M059J (cell line): ENCODE results near the gene HDAC2. TPM values are rescaled to one million over a fixed set of nuclear protein-coding genes. Genes with fewer than 3 reads are reported as not detected.
"Not testable (repeated sequence)": the region's sequence is repeated elsewhere in the genome, so short reads cannot be mapped to it uniquely, and the experiment has no call there.

Experiments used
- DNase-seq: peaks from one replicate; pipeline ENCODE4 v3.0.0-alpha.2; 2012; ENCODE audit warnings: low read depth
- total RNA-seq: library from RNA; depleted of rRNA; stranded (reverse); fragments of >200 nt; shearing (Covaris generic); gene quantifications from 2 replicates; pipeline ENCODE4 v1.2.3, GENCODE V29; 2014

The HDAC2 gene
- total RNA-seq, 1 experiment from 2014 or later = 173 TPM

DNA sequence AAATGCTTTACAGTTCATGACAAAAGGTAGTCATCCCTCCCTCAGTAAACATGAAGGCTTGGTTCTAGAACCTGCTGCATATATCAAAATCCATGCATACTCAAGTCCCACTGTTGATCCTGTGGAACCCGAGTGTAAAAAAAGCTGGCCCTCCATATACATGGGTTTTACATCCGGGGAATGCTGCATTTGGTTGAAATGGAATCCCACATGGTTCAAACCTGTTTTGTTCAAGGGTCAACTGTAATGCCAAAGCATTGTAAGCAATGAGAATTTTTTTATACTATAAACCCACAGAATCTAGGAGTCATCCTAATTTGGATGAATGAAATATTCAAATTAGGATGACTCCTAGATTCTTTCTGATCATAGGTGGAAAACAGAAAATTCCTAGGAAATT is 5.9 kb upstream of the HDAC2 start:
- DNase-seq = no peak

DNA sequence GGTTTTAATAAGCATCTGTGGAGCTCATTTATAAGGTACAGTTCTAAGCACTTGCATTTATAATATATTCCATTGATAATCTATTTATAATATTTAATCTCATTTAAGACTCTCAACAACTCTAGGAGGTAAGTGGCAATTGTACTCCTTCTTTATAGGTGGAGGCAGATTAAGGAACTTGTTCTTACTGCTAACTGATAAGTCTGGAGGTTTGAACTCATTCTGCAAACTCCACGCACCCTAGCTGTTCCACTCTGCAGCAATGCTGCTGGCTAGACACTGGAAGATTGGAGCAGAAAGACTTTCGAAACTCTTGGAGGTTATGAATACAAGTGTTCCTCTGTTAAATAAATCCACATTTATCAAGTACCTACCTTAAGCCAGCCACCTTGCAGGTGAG is 793 bp upstream of the HDAC2 start:
- peak; percentile 24 for DNase-seq

DNA sequence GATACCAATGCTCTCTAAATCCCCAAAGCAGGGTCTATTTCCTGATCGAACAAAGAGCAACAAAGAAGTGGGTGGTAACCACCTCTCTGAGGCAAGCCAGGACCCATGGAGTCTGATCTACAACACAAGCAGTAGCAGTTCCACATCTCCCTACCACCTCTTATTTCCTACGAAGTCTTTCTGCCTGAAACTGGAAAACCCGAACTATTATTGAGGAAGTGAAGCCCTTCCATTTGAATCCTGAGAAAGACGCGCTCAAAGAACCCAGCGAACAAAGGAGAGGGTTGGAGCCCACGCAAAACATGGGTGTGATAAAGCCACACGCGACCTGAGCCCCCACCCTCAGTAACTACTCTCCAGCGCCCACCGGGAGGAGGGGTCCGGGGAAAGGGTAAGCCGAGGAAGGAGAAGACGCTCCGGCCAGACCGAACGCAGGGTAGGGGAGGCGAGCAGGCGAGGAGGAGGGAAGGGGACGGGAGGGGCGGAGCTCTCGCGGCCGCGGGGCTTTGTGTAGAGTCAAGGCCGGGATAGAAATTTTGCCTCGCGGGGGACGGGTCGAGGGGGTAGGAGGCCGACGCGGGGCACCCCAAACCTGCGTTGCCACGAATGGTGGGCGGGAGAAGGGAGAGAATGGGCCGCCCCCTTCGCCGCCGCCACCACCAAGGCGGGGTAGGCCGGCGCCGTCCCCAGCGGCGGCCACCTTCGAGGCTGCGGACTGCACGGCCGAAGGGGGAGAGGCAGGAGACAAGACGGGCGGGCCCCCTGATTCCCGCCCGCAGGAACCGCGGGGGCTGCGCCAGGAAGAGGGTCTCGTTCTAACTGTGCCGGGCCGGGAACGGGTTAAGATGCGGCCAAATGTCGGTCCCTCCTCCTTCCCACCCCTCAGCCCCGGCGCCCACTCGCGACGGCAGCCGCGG is 802 bp downstream of the HDAC2 start:
- DNase-seq = peak; percentile 63

DNA sequence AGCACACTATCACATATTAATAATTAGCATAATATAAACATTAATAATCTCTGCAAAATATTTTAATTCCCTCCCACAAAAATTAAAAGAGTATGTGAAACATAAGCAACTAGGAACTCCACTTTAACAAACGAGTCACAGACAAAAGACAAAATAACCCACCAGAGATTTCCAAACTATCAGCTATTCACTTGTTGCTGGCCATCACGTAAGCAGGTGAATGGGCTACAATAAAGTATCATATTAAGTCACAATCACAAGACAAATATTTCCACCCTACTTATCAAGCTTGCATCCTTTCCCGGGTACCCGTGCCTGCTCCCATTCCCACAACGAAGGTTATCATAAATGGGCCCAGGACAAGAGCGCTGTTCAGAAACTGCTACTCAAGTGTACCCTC is 2.5 kb downstream of the HDAC2 start:
- no peak for DNase-seq

DNA sequence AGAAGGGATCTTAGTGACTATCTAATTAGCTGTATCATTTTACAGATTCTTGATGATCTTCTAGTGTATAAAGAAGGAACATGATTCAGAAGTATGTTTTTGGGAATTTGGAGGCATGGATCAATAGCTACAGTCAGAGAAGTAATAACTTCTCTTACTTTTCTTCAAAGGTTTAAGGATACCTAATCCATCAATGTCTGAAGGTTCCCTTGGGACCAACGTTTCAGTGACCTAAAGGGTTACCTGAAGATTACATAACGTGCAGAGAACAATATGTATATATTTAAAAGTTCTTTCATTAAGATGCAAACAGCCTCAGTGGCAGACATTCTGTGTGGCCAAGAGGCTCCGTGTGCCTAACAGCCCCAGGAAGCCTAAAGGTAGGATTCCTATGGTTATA is 3.2 kb downstream of the HDAC2 start:
- DNase-seq = no peak

DNA sequence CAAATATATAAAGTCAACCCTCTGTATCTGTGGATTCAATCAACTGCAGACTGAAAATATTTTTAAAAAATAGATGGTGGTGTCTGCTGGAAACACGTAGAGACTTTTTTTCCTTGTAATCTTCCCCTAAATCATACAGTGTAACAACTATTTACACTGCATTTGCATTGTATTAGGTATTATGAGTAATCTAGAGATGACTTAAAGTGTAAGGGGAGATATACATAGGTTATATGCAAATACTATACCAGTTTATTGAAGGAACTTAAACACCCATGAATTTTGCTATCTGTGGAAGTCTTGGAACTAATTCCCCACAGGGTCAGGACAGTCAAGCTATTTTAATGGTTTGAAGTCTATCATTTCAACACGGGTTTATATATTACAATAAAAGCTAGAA is 10.2 kb downstream of the HDAC2 start:
- no peak for DNase-seq

DNA sequence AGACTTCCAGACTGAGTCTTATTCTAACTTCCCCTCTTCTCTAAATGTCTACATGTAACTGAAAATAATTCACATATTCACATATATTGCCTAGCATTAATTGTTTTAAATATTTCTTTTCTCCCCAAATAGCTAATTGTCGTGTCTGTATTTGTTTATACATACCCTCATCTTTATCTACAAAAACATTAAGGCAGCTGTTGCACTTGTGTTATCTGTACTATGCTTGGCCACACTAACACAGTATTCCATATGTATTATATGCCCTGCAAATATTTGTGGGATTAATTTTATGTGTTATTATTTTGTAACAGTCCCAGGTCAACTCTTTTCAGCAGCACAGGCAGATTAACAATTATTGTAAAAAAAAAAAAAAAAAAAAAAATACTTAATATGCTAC is 11.7 kb downstream of the HDAC2 start:
- DNase-seq = no peak

DNA sequence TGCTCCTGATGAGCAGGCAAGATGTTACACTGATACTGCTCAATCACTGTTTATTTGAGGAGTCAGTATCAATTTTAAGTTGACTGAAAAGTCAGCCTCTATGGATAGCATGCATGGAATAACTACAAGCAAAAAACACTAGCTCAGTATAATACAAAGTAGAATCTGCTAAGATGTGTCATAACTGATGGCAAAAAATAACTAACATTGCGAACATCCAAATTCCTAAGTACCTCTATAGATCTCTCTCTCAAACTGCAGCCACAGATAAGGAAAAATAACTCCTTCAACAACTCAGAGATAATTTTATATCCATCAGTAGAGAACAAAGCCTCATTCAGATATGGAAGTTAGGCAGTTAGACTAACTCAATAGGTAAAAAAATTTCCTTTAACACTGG is 16.3 kb downstream of the HDAC2 start:
- no peak for DNase-seq

DNA sequence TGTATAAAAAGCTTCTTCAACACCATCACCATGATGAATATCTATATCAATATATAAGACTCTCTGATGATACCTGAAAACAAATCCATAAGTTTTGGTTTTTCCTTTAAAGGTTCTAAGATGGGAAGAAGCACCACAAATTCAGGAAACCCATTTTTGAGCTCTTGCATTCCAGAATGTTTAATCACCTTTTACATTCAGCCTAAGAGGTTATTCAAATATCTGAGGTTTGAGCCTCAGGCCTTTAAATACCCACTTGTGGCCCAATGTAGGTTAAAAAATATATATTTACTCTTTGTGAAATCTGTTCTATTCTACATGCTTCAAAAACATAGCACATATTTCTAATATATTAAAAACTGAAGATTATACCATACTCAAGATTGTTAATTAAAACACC is 17.6 kb downstream of the HDAC2 start:
- DNase-seq = peak; percentile 78

DNA sequence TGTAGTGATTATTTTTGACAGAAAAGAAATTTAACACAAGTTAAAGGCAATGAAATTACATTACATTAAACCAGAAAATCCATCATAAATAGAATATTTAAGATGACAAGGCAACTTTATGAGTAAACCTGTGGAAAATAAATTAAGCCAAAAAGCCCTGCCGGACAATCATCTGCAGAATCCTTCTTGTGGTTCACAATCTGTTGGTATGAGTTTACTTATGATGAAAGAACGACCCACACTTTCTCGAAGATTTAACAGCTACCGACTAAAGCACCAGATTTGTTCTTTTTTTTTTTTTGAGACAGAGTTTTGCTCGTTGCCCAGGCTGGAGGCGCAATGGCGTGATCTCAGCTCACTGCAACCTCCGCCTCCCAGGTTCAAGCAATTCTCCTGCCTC is 21.4 kb downstream of the HDAC2 start:
- no peak for DNase-seq

DNA sequence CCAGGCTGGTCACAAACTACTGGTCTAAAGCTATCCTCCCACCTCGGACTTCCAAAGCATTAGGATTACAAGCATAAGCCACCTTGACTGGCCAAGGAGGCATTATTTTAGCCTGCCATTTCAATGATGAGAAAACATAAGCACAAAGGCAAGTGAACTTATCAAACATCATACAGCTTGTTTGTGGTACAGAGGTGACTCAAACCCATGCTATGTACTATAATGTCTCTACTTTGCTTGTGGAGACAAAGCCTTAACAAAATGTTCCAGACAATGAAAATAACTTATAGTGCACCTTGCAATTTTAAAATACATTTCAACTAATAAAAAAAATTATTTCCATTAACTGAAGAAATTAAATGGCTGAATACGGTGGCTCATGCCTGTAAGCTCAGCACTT is 26.2 kb downstream of the HDAC2 start:
- peak; percentile 15 for DNase-seq

DNA sequence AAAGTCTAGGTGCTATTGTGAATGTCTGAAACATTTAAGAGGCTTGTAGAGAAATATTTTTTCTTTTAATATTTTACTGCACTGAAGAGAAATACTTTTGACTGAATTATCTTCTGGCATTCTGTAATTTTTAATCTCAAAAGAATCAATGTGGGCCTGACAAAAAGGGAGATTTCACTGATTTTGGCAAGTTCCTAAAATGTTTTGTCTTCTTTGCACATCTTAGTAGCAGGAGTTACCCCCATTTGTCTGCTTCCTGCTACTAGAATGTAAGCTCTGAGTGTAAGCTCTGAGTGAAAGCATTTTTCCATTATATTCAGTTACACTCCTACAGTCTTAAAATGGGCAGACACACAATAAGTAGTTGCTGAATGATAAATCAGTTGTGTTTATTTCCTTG is 31.1 kb downstream of the HDAC2 start:
- no peak for DNase-seq

DNA sequence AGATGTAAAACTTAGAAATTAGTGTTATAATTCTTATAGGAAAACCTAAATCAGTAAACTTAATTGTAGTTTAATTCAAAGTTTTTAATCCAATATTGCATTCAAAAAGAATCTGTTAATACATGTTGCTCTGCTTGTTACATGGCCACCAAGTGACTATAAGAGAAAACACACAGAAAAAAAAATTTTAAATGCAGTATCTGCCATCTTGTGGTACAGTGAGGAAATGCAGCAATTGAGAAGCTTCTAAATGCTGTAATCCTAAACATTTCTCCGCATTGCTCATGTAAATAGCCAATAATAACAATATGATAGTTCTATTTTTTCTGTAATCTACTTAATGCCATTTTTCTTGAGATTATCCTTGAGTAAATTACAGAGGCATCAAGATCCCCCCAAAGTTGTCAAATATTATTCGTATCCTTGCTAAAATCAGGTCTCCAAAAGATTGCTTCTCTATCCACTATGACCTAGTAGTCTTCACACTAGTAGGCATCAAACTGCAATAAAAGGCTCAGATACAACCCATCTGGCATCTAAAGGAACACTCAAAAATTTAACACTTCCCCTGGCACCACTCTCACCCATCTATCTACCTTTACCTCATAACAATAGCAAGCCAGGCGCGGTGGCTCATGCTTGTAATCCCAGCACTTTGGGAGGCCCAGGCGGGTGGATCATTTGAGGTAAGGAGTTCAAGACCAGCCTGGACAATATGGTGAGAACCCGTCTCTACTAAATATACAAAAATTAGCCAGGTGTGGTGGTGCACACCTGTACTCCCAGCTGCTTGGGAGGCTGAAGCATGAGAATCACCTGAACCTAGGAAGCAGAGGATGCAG is 34.6 kb downstream of the HDAC2 start:
- peak; percentile 75 for DNase-seq

DNA sequence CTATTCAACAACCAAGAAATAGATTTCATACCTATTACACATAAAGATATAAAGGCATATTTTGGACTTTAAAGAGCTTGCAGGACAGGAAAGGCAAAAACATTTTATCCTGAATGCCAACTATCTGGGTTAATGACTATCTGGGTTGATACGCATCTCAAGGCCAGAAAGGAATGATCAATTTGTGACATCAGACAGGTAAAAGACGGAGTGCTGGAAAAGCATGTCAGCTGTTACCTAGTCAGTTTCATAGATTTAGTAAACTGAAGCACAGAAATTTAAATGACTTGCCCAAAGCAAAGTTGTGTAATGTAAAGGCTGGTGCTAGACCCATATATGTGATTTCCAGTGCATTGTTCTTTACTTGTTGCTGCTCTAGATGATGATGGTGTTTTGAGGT is 36.8 kb downstream of the HDAC2 start:
- DNase-seq = no peak

DNA sequence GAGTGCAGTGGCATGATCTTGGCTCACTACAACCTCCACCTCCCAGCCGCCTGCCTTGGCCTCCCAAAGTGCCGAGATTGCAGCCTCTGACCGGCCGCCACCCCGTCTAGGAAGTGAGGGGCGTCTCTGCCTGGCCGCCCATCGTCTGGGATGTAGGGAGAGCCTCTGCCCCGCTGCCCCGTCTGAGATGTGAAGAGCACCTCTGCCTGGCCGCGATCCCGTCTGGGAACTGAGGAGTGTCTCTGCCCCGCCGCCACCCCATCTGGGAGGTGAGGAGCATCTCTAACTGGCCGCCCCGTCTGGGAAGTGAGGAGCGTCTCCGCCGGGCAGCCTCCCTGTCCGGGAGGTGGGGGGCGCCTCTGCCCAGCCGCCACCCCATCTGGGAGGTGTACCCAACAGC is 39.0 kb downstream of the HDAC2 start:
- DNase-seq = not testable (repeated sequence)

DNA sequence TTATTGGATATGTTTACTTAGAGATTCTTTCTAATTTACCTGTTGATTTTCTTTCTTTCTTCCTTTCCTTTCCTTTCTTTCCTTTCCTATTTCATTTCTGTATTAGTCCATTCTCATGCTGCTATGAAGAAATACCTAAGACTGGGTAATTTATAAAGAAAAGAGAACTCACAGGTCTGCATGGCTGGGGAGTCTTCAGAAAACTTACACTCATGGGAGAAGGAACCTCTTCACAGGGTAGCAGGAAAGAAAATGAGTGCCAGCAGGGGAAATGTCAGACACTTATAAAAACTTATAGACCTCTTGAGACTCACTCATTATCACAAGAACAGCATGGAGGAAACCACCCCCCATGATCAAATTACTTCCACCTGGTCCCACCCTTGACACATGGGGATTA is 40.8 kb downstream of the HDAC2 start:
- no peak for DNase-seq

DNA sequence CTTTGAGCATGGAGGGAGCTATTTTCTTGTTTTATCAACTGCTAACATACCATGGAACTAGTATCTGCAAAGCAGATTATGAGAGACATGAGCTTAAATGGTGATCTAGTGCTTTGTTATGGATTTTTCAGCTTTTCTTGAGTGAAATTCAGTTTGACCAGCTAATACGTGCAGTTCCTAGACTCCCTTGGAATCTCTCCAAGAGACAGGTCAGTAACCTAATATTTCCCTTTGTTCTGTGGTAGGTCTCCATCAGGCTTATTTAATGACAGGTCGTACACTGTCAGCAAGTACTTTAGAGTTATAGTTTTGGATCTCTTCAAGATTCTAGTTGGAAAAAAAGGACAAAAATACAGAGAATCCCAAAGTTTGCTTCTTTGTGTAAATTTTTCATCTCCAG is 43.9 kb downstream of the HDAC2 start:
- peak; percentile 38 for DNase-seq

DNA sequence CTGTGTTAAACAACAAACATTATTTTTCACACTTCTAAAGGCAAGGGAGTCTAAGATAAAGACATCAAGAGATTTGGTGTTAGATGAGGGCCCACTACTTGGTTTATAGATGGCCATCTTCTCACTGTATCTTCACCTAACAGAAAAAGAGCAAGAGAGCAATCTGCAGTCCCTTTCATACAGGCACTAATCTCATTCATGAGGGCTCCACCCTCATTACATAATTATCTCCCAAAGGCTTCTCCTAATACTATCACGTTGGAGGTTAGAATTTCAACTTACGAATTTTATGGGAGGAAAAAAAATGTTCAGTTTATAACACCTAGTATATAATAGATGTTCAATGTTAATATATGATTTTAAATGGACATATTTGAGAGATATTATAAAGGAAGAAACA is 45.6 kb downstream of the HDAC2 start:
- DNase-seq = no peak

DNA sequence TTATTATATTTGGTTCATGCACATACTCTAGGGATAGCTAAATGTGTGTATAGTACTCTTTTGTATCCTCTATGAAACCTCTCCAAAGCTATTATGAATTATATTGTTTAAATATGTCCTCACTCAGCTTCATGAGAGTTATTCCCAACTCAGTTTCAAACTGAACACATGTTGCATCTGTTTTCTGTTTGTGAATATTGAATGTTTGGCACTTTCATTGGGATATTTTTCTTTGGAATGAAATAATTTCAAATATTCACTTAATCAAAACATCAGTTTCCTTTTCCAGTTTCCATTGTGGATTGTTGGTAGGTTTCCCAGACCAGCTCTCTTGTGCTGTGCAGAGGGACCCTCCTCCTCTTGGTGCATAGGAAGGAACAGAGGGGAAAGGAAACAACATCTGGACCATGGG is 46.6 kb downstream of the HDAC2 start:
- DNase-seq = no peak

DNA sequence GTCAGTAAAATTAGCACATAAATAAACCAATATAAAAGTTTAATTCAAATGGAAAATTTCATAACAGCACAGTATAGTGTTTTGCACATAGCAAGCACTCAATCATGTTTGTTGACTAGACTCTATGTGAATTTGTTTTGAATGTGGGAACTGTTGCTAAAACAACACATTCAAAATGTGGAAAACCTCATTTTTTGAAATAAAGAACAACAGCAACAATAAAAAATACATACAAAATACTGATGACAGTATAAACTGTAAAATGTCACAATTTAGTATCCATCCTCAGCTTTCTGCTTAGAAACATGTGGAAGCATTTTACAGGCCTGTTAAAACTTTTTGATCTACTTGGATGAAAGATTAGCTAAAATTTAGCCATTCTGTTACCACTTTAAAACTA is 47.4 kb downstream of the HDAC2 start:
- DNase-seq = no peak

DNA sequence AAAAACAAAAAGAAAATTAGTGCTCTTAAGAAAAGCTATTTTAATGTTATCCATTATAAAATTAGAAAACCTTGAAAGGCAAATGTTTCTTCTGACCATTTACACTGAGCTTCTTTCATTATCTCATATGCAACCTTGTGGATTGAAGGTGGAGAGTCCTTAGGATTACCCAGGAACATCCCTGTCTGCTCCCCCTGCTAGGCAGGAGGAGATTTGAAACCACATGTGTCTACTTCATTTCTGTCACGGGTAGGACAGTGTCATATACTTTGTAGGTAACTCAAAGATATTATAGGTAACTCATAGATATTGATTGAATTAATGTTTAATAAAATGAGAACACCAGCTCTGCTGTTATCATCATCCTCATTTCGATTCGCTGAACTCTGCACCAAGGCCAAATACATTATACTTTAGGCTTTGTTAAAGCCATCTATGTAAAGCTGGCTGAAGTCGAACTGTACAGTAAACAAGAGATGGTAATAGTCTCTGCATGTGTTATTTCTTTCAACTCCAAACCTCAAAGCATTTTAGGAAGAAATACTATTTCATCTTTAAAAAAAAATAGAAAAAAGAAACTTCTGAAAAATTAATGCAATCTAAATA is 49.5 kb downstream of the HDAC2 start:
- no peak for DNase-seq

DNA sequence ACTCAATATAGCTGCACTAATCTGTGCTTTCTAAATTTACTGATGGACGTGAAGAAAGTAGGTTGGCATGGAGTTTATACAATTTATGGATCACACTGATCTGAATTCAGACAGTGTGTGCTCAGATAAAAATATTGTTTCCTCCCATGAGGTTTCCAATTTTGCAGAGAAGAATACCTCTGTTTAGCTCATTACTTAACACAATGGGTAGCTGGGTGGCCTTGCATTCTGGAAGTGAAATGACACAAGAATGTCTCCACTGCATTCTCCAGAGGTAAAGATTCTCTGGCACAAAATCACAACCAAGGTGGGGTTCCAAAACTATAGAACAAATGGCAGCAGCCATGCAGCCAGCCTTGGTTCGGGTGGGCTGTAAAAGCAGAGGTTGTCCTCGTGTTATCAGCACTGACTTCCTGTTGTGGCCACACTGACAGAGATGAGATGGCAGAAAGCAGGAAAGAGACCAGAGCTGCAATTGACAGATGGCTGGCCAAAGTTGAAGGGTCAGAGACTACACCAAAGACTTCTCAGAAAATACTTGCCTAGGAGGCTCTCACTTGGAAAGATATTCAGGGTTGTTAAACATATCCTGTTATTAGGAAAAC is 50.2 kb downstream of the HDAC2 start:
- no peak for DNase-seq
